ENCODE results near the gene ESR1. TPM values are rescaled to one million over a fixed set of nuclear protein-coding genes. Genes with fewer than 3 reads are reported as not detected.

The ESR1 gene
- total and polyA plus RNA-seq, 11 donors = 0.15 to 3.5 (median 0.93) TPM

- WGBS, 4 donors = 61 to 77% (median 69%) methylated on average over 9 of the region's 9 CpGs
- no peaks in the 10 kb centered on the region for H3K9me3 ChIP-seq
- H3K27ac ChIP-seq = peak overlapping the region in 10 of 12 donors; percentile 32 to 81 (median 54)
- H3K4me1 ChIP-seq = peaks cover 0 to 12% (median 2%) of the 10 kb centered on the region in 12 donors
- ATAC-seq (peak; percentile 10 to 58 (median 50)), DNase-seq (no peak)
- no peaks in the 10 kb centered on the region for H3K36me3 ChIP-seq
- peak overlapping the region in 11 of 12 donors; percentile 3 to 60 (median 45) for H3K4me3 ChIP-seq
- no peaks in the 10 kb centered on the region for H3K27me3 ChIP-seq
- intact Hi-C loops (cut with DNase I) = loop anchor here in 6 of 10 donors (5.0 to 10.0 kb wide), 2 partner anchors 501 to 509 kb away; no protein-coding TSS in a partner anchor
- TF ChIP-seq CTCF (IDR thresholded peaks at IDR 0.05) = peak in 7 of 12 donors; percentile 10 to 41 (median 33)
- TF ChIP-seq POLR2A (IDR thresholded peaks at IDR 0.05) = no peak
Observed at GRCh38 chr6:151763303-151763702, 44.2 kb upstream of the ESR1 start.

DNA sequence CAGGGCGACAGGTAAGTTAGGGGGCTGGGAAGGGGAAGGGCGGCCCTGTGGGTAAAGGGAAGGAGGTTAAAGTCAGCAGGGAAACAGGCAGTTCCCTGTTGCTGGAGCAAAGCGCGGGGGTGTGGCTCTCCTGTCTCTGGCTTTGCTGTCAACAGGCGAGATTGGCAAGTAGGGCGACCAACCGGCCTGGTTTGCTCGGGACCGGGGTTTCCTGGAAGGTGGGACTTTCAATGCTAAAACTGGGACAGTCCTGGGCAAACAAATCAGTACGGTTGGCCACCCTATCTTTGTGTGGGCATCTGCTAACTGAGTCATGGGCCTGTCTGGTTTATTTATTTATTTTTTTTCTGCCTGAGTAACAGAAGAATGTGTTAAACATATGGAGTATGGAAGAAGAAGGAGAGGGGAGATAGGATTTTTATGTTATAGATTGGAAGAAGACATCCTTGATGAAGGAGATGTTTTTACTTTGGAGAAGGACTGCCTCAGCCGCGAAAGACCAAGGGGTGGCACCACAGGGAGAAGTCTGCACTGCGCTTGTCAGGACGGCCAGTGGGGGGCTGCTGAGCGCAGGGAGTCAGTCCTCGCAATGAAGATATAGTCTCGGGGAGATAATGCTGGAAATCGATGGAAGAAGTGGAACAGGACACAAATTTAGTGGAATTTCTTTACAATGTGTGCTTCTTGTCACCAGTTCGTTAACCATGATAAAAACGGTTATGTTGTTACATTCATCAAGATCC is 43.4 kb upstream of the ESR1 start:
- ATAC-seq (peak; percentile 93 to 96 (median 94)), DNase-seq (peak; percentile 90 to 96 (median 93))
- TF ChIP-seq CTCF (IDR thresholded peaks at IDR 0.05) (peak; percentile 44 to 85 (median 65)), POLR2A (IDR thresholded peaks at IDR 0.05) (no peak)
- H3K4me1 ChIP-seq = peaks cover 0 to 12% (median 1%) of the 10 kb centered on the region in 12 donors
- intact Hi-C loops (cut with DNase I) = loop anchor here in 8 of 10 donors (2.0 to 10.0 kb wide), 4 partner anchors 361 to 508 kb away; no protein-coding TSS in a partner anchor
- no peaks in the 10 kb centered on the region for H3K27me3 ChIP-seq
- H3K27ac ChIP-seq = peak overlapping the region in 11 of 12 donors; percentile 4 to 81 (median 51)
- 12 to 22% (median 17%) methylated on average over 20 of the region's 20 CpGs for WGBS, 4 donors
- no peaks in the 10 kb centered on the region for H3K9me3 ChIP-seq
- no peaks in the 10 kb centered on the region for H3K36me3 ChIP-seq
- H3K4me3 ChIP-seq = peak overlapping the region; percentile 13 to 60 (median 44)

DNA sequence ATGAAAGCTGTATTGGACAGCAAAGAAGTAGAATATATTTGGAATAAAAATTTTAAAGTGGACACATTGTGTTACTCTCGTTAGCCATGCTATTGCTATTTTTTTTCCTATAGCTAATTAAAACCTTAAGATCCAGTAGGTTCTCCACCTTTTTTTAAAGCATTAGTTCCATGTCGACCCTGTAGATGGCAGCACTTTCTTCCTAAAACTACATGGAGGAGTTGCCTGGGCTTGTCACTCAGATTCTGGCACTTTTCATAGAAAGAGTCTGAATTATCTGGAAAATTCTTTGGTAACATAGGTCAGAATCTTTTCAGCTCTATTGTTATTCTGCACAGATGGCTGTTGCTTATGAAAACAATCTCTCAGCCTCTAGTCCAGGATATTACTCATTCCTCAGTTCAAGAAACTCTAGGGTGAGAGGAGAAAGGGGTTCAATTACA is 42.0 kb upstream of the ESR1 start:
- Histone ChIP-seq H3K4me1 (peaks cover 0 to 12% (median 1%) of the 10 kb centered on the region in 12 donors), H3K4me3 (no peak overlapping the region), H3K9me3 (no peaks in the 10 kb centered on the region), H3K27me3 (no peaks in the 10 kb centered on the region), H3K36me3 (no peaks in the 10 kb centered on the region), H3K27ac (no peak overlapping the region)
- TF ChIP-seq CTCF (IDR thresholded peaks at IDR 0.05) = peak; percentile 58 to 81 (median 73)
- no peak for TF ChIP-seq POLR2A (IDR thresholded peaks at IDR 0.05)
- intact Hi-C loops (cut with DNase I) = loop anchor here (2.0 to 10.0 kb wide), 5 partner anchors 357 to 502 kb away; no protein-coding TSS in a partner anchor
- DNase-seq = peak in 4 of 5 donors; percentile 27 to 41 (median 32)
- 0 to 3% (median 1%) methylated on average over 2 of the region's 2 CpGs for WGBS, 4 donors
- ATAC-seq = peak in 3 of 4 donors; percentile 61 to 65 (median 61)

- no peak overlapping the region for H3K4me3 ChIP-seq
- no peaks in the 10 kb centered on the region for H3K27me3 ChIP-seq
- 78 to 91% (median 85%) methylated on average over 1 of the region's 1 CpG for WGBS, 4 donors
- no peaks in the 10 kb centered on the region for H3K36me3 ChIP-seq
- intact Hi-C loops (cut with DNase I) = no loop called here
- no peaks in the 10 kb centered on the region for H3K9me3 ChIP-seq
- H3K4me1 ChIP-seq = no peaks in the 10 kb centered on the region
- no peak for DNase-seq
- no peak for TF ChIP-seq POLR2A (IDR thresholded peaks at IDR 0.05)
- no peak for TF ChIP-seq CTCF (IDR thresholded peaks at IDR 0.05)
- ATAC-seq = no peak
- no peak overlapping the region for H3K27ac ChIP-seq
Observed at GRCh38 chr6:151772446-151772845, 35.0 kb upstream of the ESR1 start.
